ENCODE results near the gene LCE1E. TPM values are rescaled to one million over a fixed set of nuclear protein-coding genes. Genes with fewer than 3 reads are reported as not detected.

LCE1E gene
- not detected in 2 replicates for total RNA-seq

GRCh38 chr1:152786077-152786476, at the start of gene LCE1E:
TSS of gene LCE1E (plus strand) at chr1:152786257. CDS start at chr1:152787300, 1,043 bp downstream.

GRCh38 chr1:152757747-152758146, 28.3 kb upstream of the LCE1E start, which contains the start of gene KPRP:
TSS of gene KPRP (plus strand) at chr1:152758025. CDS start at chr1:152759589, 1,564 bp downstream.

DNA sequence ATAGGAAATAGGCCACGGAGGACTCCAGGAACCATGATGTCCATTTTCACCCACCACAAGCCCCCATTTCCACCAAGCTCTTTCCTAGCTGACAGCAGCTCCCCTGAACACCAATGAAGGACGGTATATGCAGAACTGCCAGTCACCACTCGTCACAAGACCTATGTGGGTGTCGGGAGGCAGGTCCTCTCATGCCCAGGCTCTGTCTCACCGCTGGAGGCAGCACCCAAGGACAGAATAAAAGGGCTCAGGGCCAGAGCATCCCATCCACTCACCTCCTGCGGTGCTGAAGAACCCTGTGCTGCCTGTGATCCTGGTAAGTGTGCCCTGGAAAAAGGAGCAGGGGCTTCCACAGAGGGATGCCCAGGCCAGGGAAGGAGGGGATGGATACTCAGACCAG, 11.2 kb upstream of the LCE1E start, which contains the start of gene LCE1F:
LCE1F (plus strand) TSS at position 266 of the 400 bp plus-strand sequence. CDS start 1,232 bp downstream, outside the sequence.

GRCh38 chr1:152796421-152796820, 10.4 kb downstream of the LCE1E start, which contains the start of gene LCE1D:
TSS of gene LCE1D (plus strand) at chr1:152796721. CDS start at chr1:152797795, 1,074 bp downstream.

DNA sequence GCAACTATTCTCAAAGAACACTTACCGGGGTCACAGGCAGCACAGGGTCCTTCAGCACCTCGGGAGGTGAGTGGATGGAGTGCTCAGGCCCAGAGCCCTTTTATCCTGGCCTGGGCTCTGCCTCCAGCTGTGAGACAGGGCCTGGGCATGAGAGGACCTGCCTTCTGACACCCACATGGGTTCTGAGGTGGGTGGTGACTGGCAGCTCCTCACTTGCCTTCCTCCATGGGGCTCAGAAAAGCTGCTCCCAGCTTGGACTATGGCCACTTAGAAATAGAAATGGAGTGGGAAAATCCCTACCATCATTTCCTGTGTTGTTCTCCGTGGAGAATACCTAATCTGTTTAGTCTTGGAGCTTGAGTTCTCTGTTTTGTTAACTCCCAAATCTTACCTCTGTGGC, 20.5 kb downstream of the LCE1E start, which contains the start of gene LCE1C:
LCE1C (minus strand) TSS at position 76 of the 400 bp plus-strand sequence. CDS start 1,173 bp downstream, outside the sequence.

DNA sequence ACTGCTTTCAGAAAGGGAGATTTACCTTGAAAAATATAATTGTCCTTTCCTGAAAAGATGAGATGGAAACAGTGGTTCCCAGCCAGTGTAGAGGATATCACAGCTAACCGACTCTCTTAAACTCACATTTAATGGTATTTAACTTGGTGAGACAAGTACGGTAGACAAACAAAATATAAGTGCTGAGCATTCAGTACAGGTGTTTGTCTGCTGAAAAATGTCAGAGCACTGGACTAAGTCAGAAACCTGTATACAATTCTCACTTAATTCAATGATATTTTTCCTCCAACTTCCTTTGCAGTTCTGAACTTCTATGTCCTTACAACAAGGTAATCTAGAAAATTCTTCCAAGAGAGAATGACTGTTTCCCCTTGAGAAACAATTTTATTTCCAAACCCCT, 25.6 kb downstream of the LCE1E start, which contains the start of gene LCE1B:
LCE1B (plus strand) TSS at position 301 of the 400 bp plus-strand sequence. CDS start 476 bp downstream, outside the sequence.

GRCh38 chr1:152827173-152827572, 41.1 kb downstream of the LCE1E start, which contains the start of gene LCE1A:
TSS of gene LCE1A (plus strand) at chr1:152827473. CDS start at chr1:152827473, 0 bp downstream.

Other genes starting within 250 kb of the LCE1E start
- not detected in 2 replicates for gene LCE3E, start 219.5 kb upstream of the LCE1E start, total RNA-seq
- gene LCE3D, start 205.7 kb upstream of the LCE1E start, total RNA-seq = not detected in 2 replicates
- not detected in 2 replicates for gene LCE3C, start 186.0 kb upstream of the LCE1E start, total RNA-seq
- gene LCE3B, start 172.4 kb upstream of the LCE1E start, total RNA-seq = not detected in 2 replicates
- gene LCE3A, start 163.2 kb upstream of the LCE1E start, total RNA-seq = not detected in 2 replicates
- not detected in 2 replicates for gene LCE2D, start 122.9 kb upstream of the LCE1E start, total RNA-seq
- gene LCE2C, start 111.0 kb upstream of the LCE1E start, total RNA-seq = not detected in 2 replicates
- gene LCE2B, start 100.1 kb upstream of the LCE1E start, total RNA-seq = not detected in 2 replicates
- gene LCE2A, start 87.9 kb upstream of the LCE1E start, total RNA-seq = not detected in 2 replicates
- gene LCE4A, start 78.1 kb upstream of the LCE1E start, total RNA-seq = not detected in 2 replicates
- not detected in 2 replicates for gene KPRP, start 28.2 kb upstream of the LCE1E start, total RNA-seq
- not detected in 2 replicates for gene LCE1F, start 11.1 kb upstream of the LCE1E start, total RNA-seq
- not detected in 2 replicates for gene LCE1D, start 10.5 kb downstream of the LCE1E start, total RNA-seq
- not detected in 2 replicates for gene LCE1C, start 20.4 kb downstream of the LCE1E start, total RNA-seq
- not detected in 2 replicates for gene LCE1B, start 25.7 kb downstream of the LCE1E start, total RNA-seq
- not detected in 2 replicates for gene LCE1A, start 41.2 kb downstream of the LCE1E start, total RNA-seq
- gene LCE6A, start 56.6 kb downstream of the LCE1E start, total RNA-seq = not detected in 2 replicates
- not detected in 2 replicates for gene LCE7A, start 73.7 kb downstream of the LCE1E start, total RNA-seq
- not detected in 2 replicates for gene SMCP, start 92.1 kb downstream of the LCE1E start, total RNA-seq
- gene IVL, start 122.3 kb downstream of the LCE1E start, total RNA-seq = not detected in 2 replicates
- gene SPRR5, start 160.9 kb downstream of the LCE1E start, total RNA-seq = not detected in 2 replicates
- not detected in 2 replicates for gene SPRR4, start 184.4 kb downstream of the LCE1E start, total RNA-seq
- not detected in 2 replicates for gene SPRR1A, start 197.8 kb downstream of the LCE1E start, total RNA-seq
- not detected in 2 replicates for gene SPRR3, start 215.5 kb downstream of the LCE1E start, total RNA-seq
- not detected in 2 replicates for gene SPRR1B, start 244.9 kb downstream of the LCE1E start, total RNA-seq